SIG-M5 (cell line): ENCODE data around the gene TMEM37.

ENCODE experiments used
- DNase-seq: peaks from one replicate; lab custom pipeline; 2025; lab: John Stamatoyannopoulos, UW

The TMEM37 gene

DNA sequence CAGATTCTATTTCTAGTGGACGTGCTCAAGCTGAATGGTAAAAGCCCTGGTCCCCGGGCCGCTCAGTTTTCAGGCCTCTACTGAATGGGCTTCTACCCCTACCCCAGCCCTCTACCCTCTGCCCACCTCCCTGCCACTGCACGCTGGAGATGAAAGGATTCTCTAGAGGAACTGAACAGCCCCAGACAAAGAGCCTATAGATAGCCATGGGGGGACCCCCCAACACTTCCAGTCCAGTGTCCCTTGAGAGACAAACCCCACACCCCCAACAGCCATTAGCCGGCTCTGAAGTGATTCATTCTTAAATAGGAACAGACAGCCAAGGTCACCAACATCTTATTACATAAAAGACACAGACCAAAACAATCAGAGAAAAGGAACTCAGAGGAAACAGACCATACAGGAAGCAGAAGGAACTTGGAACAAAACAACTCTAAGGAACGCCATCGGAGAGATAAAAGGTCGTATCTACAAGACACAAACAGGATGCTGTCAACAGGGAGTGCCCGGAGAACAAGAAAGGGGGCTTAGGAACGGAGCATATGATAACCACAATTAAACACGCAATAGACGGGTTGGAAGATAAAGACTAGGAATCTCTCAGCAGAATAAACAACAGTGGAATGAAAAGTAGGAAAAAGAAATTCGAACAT lies 23.5 kb downstream of the TMEM37 start:
- DNase-seq, result no peak

DNA sequence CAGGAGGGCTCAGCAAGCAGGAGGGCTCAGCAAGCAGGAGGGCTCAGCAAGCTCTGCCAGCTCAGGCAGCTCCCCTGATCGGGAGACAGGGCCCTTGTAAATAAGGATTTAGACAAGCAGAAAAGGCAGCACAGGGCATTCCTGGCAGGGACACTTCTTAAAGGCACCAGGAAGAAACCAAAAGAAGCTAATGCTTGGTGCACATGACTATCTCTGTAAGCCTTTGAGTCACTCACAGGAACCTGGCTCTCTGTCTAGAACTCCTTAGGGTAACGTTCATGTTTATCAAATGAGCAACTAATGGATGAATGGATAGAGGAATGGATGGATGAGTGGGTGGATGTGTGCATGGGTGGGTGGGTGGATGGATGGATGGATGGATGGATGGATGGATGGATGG lies 28.4 kb downstream of the TMEM37 start:
- DNase-seq, result no peak

DNA sequence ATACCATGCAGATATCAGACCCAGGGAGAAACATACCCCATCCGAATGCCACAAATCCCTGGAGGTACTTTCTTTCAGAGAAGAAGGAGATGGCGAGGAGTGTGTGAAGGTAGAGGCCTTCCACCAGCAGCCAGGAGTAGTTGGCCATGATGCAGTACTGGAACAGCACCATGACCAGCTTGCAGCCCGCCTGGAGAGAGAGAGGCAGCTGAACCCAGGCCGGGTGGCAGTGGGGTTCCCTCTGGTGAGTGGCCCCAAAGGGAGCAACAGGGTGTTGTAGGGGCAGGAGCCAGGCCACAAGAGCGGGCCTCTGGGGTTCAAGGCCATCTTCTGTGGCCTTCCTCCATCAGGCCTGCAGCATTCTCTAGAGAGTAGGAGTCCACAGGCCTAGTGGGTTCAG lies 30.2 kb downstream of the TMEM37 start:
- DNase-seq, result no peak

DNA sequence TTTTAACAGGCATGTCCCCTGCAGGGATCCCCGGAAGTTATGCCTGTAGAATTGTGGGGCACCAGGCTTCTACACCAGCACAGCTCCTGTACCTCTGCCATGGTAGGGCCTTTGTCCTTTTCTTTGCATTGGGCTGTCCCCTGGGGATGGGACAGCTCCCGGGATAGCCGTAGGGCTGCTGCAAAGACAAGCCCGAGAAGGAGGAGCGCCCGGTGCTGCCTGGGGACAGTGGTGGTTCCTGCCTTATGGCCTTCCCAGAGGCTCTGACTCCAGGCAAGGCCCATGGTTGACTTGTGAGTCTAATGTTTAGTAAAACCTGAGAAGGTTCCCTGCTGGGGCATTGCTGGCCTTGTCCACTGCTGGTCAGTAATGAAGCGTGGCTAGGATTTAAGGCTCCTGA lies 30.9 kb downstream of the TMEM37 start:
- no peak for DNase-seq

DNA sequence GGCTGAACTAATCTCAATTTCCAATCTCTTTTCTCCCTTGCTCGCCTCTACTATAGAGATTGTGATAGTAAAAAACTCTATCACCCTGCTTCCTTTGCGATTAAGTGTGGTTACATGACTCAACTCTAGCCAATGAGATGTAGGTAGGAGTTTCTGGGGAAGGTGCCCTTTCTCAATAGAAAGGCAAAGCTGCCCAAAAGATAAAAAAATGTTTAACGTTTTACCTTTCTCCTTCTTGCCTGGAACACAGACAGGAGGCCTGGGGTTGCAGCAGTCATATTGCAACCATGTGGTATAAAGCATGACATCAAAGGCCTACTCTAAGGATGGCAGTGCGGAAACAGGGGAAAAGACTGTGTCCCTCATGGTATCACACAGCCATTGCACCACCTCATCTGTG lies 31.5 kb downstream of the TMEM37 start:
- DNase-seq, result no peak

DNA sequence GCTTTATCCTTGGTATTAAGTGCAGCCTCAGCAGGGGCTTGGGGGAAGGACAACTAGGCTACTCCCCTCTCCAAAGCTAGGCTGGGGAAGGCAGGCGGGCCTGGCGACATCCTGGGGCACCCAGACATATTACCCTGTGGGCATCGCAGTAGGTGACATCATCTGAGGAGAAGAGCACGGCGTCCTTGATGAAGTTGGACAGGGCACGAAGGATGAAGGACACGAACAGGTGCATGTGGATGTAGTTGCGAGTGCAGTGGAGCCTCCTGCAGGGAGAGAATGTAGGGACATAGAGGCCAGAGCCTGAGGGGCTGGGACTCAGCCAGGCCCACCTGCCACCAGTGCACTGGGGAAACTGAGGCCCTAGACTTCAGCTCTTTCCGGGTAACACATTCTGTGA lies 32.3 kb downstream of the TMEM37 start:
- no peak for DNase-seq

DNA sequence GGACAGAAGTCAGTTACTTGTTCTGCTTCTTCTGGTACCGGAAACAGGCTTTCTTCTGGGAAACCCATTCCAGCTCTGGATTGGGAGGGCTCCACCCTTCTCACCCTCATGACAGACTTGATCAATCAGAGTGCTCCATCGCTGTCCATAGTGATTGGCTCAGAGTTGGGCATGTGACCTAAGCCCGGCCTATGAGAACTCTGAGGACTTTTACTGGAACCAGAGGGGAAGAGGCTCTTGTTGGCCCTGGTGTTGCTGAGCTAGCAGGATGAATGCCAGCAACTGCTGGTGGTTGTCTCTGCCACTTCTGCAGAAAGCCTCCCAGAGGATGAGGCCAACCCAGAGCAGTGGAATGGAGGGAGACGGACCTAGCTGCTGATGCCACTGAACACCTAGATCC lies 33.3 kb downstream of the TMEM37 start:
- DNase-seq, result no peak

DNA sequence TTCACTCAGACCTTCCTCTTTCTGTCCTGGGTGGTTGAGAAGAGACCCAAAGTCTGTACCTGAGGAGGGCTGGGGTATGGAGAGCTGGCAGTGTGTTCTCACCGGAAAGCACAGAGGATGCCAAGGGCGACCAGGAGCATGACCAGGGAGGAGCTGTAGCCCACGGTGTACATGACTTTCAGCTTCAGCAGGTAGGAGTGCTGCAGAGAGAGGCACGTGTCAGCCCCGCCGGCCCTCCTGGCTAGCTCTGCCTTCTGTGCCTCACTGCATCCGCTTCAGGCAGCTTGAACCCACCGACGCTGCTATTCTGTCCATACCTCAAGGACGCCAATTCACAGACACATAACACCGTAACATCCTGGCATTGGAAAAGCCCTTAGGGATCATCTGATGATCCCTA lies 34.0 kb downstream of the TMEM37 start:
- no peak for DNase-seq

DNA sequence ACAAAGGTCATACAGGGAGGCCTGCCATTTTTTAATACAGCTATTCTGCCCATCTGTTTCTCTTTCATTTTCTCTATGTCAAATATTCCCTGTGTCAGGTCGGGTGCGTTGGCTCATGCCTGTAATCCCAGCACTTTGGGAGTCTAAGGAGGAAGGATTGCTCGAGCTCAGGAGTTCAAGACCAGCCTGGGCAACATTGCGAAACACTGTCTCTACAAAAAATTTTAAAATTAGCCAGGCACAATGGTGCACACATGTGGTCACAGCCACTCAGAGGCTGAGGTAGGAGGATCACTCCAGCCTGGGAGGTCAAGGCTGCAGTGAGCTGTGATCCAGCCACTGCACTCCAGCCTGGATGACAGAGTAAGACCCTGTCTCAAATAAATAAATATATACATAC lies 34.7 kb downstream of the TMEM37 start:
- DNase-seq, result no peak

DNA sequence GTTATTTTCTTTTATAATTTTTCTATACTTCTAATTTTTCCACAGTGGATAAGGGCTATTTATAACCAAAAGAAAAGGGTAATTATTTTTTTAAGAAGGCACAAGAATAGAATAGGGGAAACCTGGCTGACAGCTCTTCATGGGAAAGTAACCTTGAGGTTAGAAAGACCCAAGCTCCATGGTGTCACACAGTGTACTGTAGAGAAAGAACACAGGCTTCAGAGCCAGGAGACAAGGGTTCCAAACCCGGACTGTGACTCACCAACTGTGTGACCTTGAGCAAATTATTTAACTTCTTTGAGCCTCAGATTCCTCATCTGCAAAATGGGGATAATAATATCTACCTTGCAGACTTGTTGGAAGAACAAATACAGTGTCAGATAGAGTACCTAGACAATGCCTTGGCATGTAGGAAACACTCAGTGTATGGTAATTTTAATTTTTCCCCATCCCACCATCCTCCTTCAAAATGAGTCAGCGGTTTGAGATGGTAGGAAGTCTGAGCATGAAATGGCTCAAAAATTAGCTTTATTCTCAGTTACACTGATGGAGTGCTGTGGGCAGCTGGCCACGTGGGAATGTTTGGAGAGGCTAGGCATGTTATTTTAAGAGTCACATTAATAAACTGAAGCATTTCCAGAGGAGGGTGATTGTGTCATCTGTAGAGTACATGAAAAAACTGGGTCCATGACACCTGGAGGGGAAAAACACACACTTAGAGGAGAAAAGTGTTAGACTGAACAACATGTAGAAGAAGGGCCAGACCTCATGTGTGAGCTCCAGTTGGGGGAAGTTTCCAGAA lies 36.7 kb downstream of the TMEM37 start:
- no peak for DNase-seq

DNA sequence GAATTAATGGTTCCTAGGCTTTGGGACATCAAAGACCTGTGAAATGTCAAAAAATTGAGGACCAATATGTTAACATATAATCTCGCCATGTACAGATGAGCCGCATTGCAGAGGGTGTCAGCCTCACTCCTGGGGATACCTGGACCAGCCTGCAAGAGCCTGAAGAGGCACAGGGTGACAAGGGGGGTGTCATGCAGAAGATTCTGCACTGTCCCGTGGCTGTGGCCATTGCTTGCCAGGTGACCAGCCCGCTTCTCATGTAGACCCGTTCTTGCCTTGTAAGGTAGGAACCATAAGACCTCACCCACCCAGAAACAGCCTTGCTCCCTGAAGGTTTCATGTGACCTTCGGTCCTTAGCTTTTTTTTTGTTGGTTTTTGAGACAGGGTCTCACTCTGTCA lies 37.5 kb downstream of the TMEM37 start:
- no peak for DNase-seq

DNA sequence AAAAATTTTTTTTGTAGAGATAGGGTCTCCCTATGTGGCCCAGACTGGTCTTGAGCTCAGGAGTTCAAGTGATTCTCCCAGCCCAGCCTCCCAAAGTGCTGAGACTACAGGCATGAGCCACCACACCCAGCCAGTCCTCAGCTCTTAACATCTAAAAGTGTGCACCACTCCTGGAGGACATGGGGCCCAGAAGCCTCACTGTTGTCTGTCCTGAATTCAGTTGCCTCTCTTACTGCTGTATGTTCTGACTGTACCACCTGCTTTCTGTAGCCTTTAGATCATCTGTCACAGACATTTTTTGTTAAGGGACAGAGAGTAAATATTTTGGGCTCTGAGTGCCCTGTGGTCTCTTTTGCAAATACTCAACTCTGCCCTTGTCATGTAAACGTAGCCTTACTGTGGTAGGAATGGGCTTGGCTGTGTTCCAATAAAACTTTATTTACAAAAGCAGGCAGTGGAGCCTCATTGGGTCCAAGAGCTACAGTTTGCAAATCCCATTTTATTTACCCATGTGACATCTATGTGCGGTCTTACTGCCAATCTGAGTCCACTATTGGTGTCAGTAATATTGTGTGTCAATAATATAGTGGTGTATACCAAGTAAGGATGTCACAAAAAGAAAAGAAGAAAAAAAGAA lies 38.1 kb downstream of the TMEM37 start:
- DNase-seq, result no peak

DNA sequence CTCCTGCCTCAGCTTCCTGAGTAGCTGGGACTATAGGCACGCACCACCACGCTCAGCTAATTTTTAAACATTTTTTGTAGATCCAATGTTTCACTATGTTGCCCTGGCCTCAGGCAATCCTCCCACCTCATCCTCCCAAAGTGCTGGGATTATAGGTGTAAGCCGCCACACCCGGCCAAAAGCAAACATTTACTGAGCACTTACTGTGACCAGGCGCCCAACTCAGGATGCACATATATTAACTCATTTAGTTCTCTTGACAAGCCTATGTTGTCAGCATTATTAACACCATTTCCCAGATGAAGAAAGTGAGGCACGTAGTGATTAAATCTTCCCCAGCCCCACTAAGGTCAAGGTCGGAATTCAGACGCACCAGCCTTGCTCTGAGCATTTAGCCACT lies 41.1 kb downstream of the TMEM37 start:
- no peak for DNase-seq

DNA sequence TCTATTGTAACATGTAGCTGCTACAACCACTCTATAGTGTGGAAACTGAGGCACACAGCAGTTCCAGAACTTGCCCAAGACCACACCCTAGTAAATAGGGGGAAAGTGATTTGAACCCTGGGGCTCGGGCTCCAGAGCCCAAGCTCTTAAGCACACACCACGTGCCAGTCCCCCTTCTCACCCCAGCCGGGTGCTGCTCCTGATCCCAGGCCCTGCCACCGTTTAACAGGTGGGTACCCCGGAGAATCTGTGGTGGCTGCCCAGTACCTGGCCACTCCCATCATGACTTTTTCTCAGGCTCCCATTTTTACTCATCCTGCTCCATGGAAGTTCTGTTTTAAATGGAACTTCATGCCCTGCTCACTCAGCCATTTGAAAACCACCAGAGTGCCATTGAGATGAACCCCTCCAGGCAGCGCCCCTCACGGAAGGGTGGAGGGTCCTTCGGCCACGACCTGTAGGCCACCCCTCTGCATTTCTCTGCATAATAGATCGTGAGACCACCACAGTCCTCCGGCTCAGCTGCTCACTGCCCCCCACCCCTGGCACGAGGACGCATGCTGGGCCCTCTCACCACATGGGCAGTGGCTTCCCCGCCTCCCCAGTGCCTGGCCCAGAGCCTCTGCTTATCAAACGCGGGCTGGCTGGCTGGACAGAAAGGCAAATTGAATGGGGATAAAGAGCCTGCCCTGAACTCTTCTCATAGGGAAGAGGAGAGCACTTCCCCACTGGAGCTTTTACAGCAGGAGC lies 42.1 kb downstream of the TMEM37 start:
- DNase-seq, result no peak

DNA sequence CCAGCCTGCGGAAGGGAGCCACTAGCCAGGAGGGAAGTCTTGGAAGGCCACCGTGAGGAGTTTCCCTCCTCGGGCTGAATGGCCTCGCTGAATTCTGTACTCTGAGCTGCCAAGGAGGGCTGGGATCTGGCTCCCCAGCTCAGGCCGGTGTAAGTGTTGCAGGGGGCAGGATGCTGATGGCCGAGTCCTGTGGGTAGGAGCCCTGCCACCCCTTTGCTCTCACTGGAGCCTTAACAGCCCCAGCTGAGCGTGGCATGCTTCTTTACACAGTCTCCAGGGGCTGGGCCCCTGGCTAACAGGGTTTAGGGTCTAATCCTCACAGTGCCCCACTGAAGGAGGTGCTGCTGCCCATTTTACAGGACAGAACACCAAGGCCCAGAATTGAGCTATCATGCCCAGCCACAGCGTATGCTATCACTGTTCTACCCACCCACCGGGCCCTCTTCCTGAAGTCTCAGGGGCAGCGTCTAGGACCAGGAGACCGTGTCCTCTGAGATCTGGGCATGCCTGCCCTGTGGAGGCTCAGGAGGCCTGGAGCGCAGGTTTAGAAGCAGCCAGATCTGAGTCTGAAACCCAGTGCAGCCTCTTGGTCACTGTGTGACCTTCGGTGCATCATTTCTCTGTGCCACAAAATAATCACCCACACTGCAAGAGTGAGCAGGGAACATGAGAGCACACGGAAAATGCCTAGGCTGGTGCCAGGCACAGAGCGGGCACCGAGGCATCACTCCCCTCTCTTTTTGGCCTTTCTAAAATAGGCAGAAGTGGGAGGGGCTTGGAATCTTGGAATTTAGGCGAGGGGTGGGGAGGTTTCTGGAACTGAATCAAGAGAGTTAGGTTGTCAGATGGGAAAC lies 42.9 kb downstream of the TMEM37 start:
- DNase-seq, result no peak

DNA sequence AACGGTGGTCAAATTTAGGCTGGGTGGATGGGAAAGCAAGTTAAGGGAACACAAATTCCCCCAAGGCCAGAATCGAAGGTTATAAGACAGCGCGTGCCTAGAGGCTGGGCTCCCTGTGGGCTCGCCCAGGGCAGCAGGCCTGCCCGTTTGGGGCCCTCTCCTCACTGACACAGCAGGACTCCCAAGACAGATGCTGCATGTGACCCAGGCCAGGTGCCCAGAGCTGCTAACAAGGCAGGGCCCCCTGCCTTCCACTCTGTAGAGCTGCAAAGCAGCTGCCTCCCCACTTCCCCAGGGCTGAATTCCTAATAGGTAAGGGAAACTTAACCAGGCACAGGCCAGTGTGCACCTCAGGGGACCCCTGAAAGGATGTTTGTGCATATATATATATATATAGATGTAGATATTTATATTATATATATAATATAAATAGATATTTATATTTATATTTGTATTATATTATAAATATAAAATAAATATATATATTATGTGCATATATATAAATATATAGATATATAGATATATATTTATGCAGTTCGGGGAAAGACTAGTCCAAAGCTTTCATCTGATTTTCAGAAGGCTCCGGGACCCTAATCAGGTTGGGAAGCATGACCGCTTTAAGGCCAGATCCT lies 43.7 kb downstream of the TMEM37 start:
- DNase-seq, result no peak

DNA sequence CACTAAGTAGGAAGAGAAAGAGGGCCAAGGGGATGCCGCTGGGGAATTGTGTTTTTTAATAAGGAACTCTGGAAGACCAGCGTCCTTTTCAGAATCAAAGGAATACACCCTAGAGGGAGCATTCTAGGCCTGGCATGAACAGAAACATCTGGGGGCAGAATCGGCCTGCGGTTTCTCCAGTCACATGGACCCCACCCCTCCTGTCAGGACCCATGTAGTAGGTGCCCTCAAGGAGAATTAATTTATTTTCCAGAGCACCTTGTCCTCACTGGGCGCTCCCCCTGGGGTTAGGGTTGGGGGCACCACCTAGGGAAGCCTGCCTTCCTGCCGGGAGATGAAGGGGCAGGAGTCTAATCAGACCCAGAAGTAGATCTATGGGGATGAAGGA lies 44.2 kb downstream of the TMEM37 start:
- no peak for DNase-seq

DNA sequence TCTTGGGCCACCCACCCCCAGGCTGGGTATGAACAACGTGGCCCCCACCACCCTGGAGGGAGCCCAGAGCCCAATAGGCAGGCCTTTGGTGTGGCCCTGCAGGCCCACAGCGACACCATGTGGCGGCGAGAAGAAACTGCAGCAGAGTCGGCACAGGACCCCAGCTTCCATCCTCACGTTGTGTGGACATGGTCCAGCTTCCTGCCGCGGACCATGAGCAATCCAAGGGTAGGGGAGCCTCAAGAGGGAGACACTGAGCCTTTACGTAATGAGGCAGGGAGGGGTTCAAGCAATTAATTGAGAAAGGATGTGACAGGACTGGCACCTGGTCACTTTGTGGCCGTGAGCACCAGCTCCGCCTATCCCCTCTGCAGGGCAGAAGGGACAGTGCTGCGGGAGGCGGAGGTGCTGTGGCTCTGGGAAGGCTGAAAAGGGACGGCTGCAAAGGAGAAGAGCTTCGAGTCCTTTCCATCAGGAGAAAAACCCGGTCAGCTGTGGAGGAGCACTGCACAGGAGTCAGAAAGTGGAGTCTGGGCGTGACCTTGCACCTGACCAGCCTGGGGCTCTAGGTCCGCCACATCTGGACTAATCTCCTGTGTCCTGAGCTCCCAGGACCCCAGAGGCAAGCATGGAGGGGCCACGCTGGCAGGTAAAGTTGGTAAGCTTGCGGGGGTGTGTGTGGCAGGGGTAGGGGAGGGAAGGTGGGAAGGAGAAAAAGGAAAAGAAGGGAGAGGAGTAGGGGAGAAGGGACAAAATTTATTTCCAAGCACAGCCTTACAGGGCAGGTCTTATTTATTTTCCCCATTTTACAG lies 44.9 kb downstream of the TMEM37 start:
- no peak for DNase-seq

DNA sequence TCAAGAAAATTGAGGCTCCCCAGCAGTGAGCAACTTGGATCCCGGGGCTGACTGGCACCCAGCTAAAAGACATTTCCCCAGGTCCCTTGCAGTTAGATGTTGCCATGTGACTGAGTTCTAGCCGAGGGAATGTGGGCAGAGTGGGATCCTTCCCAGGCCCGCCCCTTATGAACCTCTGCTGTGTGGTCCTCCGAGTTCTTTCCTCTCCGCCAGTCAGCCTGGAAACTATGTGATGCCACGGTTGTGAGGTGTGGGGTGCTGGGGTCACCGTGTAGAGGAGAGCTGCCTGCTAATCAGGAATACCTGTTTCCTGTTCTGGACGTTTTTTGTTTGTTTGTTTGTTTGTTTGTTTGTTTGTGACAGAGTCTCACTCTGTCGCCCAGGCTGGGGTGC lies 45.5 kb downstream of the TMEM37 start:
- no peak for DNase-seq

DNA sequence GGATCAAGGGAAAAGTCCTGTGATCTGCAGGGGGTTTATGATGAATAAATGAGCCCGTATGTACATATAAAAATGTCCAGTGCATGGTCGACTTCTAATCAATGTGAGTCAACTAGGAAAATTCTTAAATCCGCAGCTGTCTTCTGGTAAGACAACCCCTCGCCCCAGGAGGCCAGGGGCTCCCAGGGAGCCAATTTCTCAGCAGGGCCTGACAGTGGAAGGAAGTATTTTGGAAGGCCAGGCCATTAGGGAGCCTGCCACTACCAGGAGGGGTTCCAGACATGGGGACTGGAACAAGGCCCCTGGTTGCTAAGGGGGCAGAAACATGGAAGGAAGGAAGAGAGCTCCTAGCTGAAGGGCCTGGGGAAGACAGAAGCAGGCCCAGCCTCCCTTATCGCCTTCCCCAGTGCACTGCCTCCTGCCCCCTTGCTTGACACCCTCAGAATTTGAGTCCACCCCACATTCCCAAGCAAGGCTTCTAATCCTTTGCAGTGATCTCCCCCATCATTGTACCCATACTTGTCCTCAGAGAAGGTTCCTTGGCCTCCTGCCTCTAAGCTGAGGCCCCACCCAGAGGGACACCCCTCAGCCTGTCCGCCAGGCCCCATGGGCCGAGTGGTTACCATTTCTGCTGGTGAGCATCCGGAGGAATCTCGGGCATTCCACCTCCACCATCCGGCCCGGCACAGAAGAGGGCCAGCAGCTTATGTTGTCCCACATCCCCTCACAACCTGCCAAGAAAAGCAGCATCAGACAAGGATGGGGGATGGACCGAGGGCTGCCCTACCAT lies 46.7 kb downstream of the TMEM37 start:
- DNase-seq, result no peak
